K562 (cell line): Measurements from ENCODE around the gene CLDN14. TPM values are rescaled to one million over a fixed set of nuclear protein-coding genes. Genes with fewer than 3 reads are reported as not detected.

Experiments
- ATAC-seq: fragments of 200-7000 bp; cut with Tn5 transposase; 3 replicates; pipeline ENCODE4 v1.9.1; 2020; ENCODE audit warnings: moderate library complexity
- BruUV-seq: library from RNA; stranded (reverse); fragments of 400-500 nt; replicated peaks from 2 replicates; lab custom pipeline; 2021; lab: Mats Ljungman, UMichigan
- CTCF ChIA-PET: fragments of 300-600 bp; formaldehyde crosslinking; extraction: SDS; loops from one replicate; lab custom pipeline; 2021; ENCODE audit warnings: low intra/inter-chr PET ratio; lab: Yijun Ruan, JAX
- POLR2A ChIA-PET: fragments of 300-600, 350-650 bp; sonication (Branson Sonifier 250); formaldehyde crosslinking; extraction: SDS; loops from one replicate; lab custom pipeline; 2021; ENCODE audit warnings: antibody characterized with exemption, inconsistent platforms; lab: Yijun Ruan, JAX
- DNase-seq, 4 experiments: peaks; one replicate each; pipeline versions ENCODE4 v3.0.0 to v3.0.0-alpha.2; 2011 to 2018; ENCODE audit warnings: low spot score in 3 of 4, mixed read lengths in 3 of 4; ENCODE audit errors: extremely low read depth in 1 of 4
- FAIRE-seq: peaks from 2 replicates; lab custom pipeline; 2011; peaks lifted over from hg19 to GRCh38; lab: Jason Lieb, UNC
- H2AFZ ChIP-seq: 2 replicates; pipeline ENCODE4 v1.6.0; 2011; ENCODE audit warnings: low read depth, low read length, control low read depth, inconsistent platforms
- H3K27ac ChIP-seq: fragments of 200-600 bp; 3 replicates; pipeline ENCODE4 v1.8.0; 2011; ENCODE audit warnings: low read depth, mild to moderate bottlenecking, control low read depth, inconsistent platforms, low read length, moderate library complexity, mixed read lengths; ENCODE audit errors: extremely low read depth
- H3K27me3 ChIP-seq, 2 experiments: fragments of 300-600 bp in 1 of 2; 2 replicates in 1 of 2; 3 replicates in 1 of 2; pipeline versions ENCODE4 v1.6.0 to v1.8.0; 2011; ENCODE audit warnings: inconsistent platforms in 2 of 2, low read length in 2 of 2, mild to moderate bottlenecking in 1 of 2, mixed read lengths in 1 of 2, moderate library complexity in 1 of 2; ENCODE audit not compliant: control insufficient read depth in 2 of 2, insufficient read depth in 2 of 2
- H3K36me3 ChIP-seq: fragments of 300-600 bp; 3 replicates; pipeline ENCODE4 v1.8.0; 2011; ENCODE audit warnings: mild to moderate bottlenecking, low read length, inconsistent platforms; ENCODE audit not compliant: control insufficient read depth, insufficient read depth
- H3K4me1 ChIP-seq, 2 experiments: fragments of 200-600 bp in 1 of 2; replicated peaks in 1 of 2; 2 replicates in 1 of 2; 3 replicates in 1 of 2; pipeline versions ENCODE4 v1.5.1 to v1.8.0; 2011; ENCODE audit warnings: inconsistent platforms in 2 of 2, low read length in 2 of 2, mild to moderate bottlenecking in 1 of 2, mixed read lengths in 1 of 2, moderate library complexity in 1 of 2; ENCODE audit not compliant: control insufficient read depth in 2 of 2, insufficient read depth in 2 of 2
- H3K4me2 ChIP-seq: 2 replicates; pipeline ENCODE4 v1.6.1; 2011; ENCODE audit warnings: low read length, control low read depth, inconsistent platforms, mixed read lengths; ENCODE audit not compliant: insufficient read depth
- H3K4me3 ChIP-seq: fragments of 200-600 bp; sonication (generic), shearing (Covaris generic); 2 replicates; pipeline ENCODE4 v1.5.1; 2016; ENCODE audit warnings: control low read depth, inconsistent platforms
- H3K79me2 ChIP-seq: fragments of 200-600 bp; 3 replicates; pipeline ENCODE4 v1.8.0; 2011; ENCODE audit warnings: low read length, inconsistent platforms; ENCODE audit not compliant: control insufficient read depth, insufficient read depth
- H3K9ac ChIP-seq, 2 experiments: 2 replicates each; pipeline versions ENCODE4 v1.6.0 to v1.6.1; 2011; ENCODE audit warnings: low read depth in 2 of 2, low read length in 2 of 2, control low read depth in 1 of 2, inconsistent platforms in 1 of 2, mild to moderate bottlenecking in 1 of 2, mixed read lengths in 1 of 2; ENCODE audit not compliant: insufficient read depth in 1 of 2
- H3K9me1 ChIP-seq: one replicate; pipeline ENCODE4 v1.6.0; 2011; ENCODE audit warnings: inconsistent platforms, mild to moderate bottlenecking, low read length, moderate library complexity; ENCODE audit not compliant: control insufficient read depth, insufficient read depth
- H3K9me3 ChIP-seq: replicated peaks from 2 replicates; pipeline ENCODE4 v1.5.1; 2011; ENCODE audit warnings: low read depth, low read length, inconsistent platforms; ENCODE audit not compliant: control insufficient read depth, insufficient read depth
- H4K20me1 ChIP-seq: replicated peaks from 2 replicates; pipeline ENCODE4 v1.6.1; 2011; ENCODE audit warnings: low read length, inconsistent platforms, mixed read lengths; ENCODE audit not compliant: control insufficient read depth, insufficient read depth
- ATF3 ChIP-seq, 2 experiments: fragments of 450-650 bp in 1 of 2; sonication (generic) in 1 of 2; formaldehyde crosslinking in 1 of 2; IDR thresholded peaks in 1 of 2; conservative IDR thresholded peaks in 1 of 2; 2 replicates each; pipeline versions ENCODE4 v1.6.1 to v1.8.1; 2016 to 2023; ENCODE audit warnings: mild to moderate bottlenecking in 2 of 2, moderate library complexity in 2 of 2, inconsistent platforms in 1 of 2, missing genetic modification reagents in 1 of 2
- CBX8 ChIP-seq: fragments of 200-600 bp; sonication (generic); IDR thresholded peaks from 2 replicates; pipeline ENCODE4 v1.6.1; 2012; ENCODE audit warnings: borderline replicate concordance, mixed run types, low read depth, mild to moderate bottlenecking, moderate library complexity, mixed read lengths, low read length, control low read depth, inconsistent platforms; ENCODE audit not compliant: poor library complexity, severe bottlenecking; ENCODE audit errors: extremely low read depth
- FOXP1 ChIP-seq: sonication (generic); formaldehyde crosslinking; IDR thresholded peaks from 2 replicates; pipeline ENCODE4 v1.8.0; 2022; ENCODE audit warnings: mild to moderate bottlenecking, missing genetic modification reagents
- HEY1 ChIP-seq: fragments of 250-450 bp; sonication (Bioruptor Pico); IDR thresholded peaks from 2 replicates; pipeline ENCODE4 v1.5.0; 2020; ENCODE audit warnings: mild to moderate bottlenecking, moderate library complexity, borderline replicate concordance
- MXI1 ChIP-seq: IDR thresholded peaks from 2 replicates; pipeline ENCODE4 v1.6.1; 2011; ENCODE audit warnings: low read depth, mild to moderate bottlenecking, improper control_type of control experiment, low read length
- PHB ChIP-seq: fragments of 250-450 bp; sonication (Bioruptor Pico); IDR thresholded peaks from 2 replicates; pipeline ENCODE4 v1.5.0; 2021
- SP1 ChIP-seq: sonication (generic); formaldehyde crosslinking; IDR thresholded peaks from 2 replicates; pipeline ENCODE4 v1.8.1; 2022; ENCODE audit warnings: mild to moderate bottlenecking, missing genetic modification reagents
- ZNF224 ChIP-seq: sonication (generic); formaldehyde crosslinking; IDR thresholded peaks from 2 replicates; pipeline ENCODE4 v1.8.0; 2022; ENCODE audit warnings: mild to moderate bottlenecking, missing genetic modification reagents
- ZNF263 ChIP-seq: sonication (generic); formaldehyde crosslinking; IDR thresholded peaks from 2 replicates; pipeline ENCODE4 v1.8.0; 2022; ENCODE audit warnings: mild to moderate bottlenecking, missing genetic modification reagents, borderline replicate concordance
- ZNF431 ChIP-seq: sonication (generic); formaldehyde crosslinking; IDR thresholded peaks from 2 replicates; pipeline ENCODE4 v1.8.0; 2022; ENCODE audit warnings: mild to moderate bottlenecking, missing genetic modification reagents
- ZNF511 ChIP-seq: sonication (generic); formaldehyde crosslinking; IDR thresholded peaks from 2 replicates; pipeline ENCODE4 v1.8.0; 2022; ENCODE audit warnings: mild to moderate bottlenecking, missing genetic modification reagents
- WGBS: fragments of 100-300 bp; shearing (Covaris generic); methylation state at CpG from one replicate; pipeline ENCODE4 v1.1.6; 2016; ENCODE audit warnings: low coverage, mixed read lengths; ENCODE audit not compliant: insufficient coverage; ENCODE audit errors: missing lambda C conversion rate; 5-methylcytosine and 5-hydroxymethylcytosine counted together
- in situ Hi-C: fragments of 300-500 bp; cut with MboI; formaldehyde crosslinking; loops from 4 replicates; pipeline ENCODE4 v1.15.0; 2018; ENCODE audit warnings: inconsistent platforms, mixed read lengths
- intact Hi-C: fragments of 100-400 bp; cut with micrococcal nuclease; formaldehyde crosslinking; loops from 2 replicates; pipeline ENCODE4 v1.14.2; 2022
- polyA plus RNA-seq, 8 experiments: library from polyadenylated mRNA; depleted of rRNA in 4 of 8; stranded (reverse) in 5 of 8; unstranded in 3 of 8; fragments of >200 nt; fragmentation: Nextera tagmentation in 2 of 8; fragmentation: Illumina TruSeq in 1 of 8; extraction: Ambion mirVana in 2 of 8; extraction: Trizol in 1 of 8; gene quantifications; 2 replicates each; pipeline versions ENCODE4 v1.2.1 to v1.2.3, GENCODE V29; 2011 to 2014; ENCODE audit warnings: inconsistent platforms in 1 of 8, missing spikeins in 1 of 8
- total RNA-seq, 7 experiments: library from RNA; depleted of rRNA in 6 of 7; stranded (reverse); fragments of >200 nt in 6 of 7; fragmentation: Illumina TruSeq in 2 of 7; extraction: Trizol in 2 of 7; gene quantifications; 2 replicates each; pipeline versions ENCODE4 v1.2.1 to v1.2.3, GENCODE V29; 2011 to 2021; ENCODE audit warnings: low replicate concordance in 1 of 7
- TF ChIP-seq, protein P1 (sequence below): fragments of 200-400 bp; formaldehyde crosslinking; IDR thresholded peaks from 2 replicates; pipeline ENCODE4 v1.6.1; 2017; ENCODE audit warnings: mild to moderate bottlenecking, low read depth, low read length, moderate library complexity
- TF ChIP-seq, protein P2 (sequence below): fragments of 250-450 bp; sonication (Bioruptor Pico); IDR thresholded peaks from 2 replicates; pipeline ENCODE4 v1.6.1; 2021; ENCODE audit warnings: mild to moderate bottlenecking
- TF ChIP-seq, protein P3 (sequence below): fragments of 200-800 bp; sonication (Bioruptor generic); IDR thresholded peaks from 2 replicates; pipeline ENCODE4 v1.6.1; 2017; ENCODE audit warnings: missing genetic modification characterization, missing compliant biosample characterization

CLDN14 gene
- total and polyA plus RNA-seq, 9 of the 15 experiments (the other 6 are each of a cell fraction or from before 2014, with no cell fraction given): not detected

DNA sequence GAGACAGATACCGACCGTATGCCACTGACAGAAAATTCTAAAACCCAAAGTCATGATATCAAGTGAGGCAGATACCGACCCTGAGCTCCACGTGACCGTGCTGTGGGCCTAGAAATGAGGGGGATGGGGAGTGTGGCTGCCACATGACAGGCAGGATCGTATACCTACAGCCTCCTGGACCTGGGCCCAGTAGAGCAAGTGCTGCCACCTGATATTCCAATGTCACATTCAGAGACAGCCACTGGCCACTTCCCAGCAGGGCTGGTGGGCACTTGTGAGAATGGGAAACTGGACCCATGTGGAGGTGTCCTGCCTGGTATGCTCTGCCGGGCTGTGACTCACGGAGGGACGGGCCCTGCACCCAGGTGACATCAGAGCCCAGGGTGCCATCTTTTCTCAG, 44.6 kb upstream of the CLDN14 start (continued):
- TF ChIP-seq FOXP1 (CRISPR knock-in tag) (no peak), ZNF224 (CRISPR knock-in tag) (no peak), MXI1 (no peak)
- TF ChIP-seq, protein P1, sequence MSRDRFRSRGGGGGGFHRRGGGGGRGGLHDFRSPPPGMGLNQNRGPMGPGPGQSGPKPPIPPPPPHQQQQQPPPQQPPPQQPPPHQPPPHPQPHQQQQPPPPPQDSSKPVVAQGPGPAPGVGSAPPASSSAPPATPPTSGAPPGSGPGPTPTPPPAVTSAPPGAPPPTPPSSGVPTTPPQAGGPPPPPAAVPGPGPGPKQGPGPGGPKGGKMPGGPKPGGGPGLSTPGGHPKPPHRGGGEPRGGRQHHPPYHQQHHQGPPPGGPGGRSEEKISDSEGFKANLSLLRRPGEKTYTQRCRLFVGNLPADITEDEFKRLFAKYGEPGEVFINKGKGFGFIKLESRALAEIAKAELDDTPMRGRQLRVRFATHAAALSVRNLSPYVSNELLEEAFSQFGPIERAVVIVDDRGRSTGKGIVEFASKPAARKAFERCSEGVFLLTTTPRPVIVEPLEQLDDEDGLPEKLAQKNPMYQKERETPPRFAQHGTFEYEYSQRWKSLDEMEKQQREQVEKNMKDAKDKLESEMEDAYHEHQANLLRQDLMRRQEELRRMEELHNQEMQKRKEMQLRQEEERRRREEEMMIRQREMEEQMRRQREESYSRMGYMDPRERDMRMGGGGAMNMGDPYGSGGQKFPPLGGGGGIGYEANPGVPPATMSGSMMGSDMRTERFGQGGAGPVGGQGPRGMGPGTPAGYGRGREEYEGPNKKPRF: no peak

- H3K4me1 ChIP-seq: no peaks in the 10 kb centered on the region
- TF ChIP-seq, protein P2, sequence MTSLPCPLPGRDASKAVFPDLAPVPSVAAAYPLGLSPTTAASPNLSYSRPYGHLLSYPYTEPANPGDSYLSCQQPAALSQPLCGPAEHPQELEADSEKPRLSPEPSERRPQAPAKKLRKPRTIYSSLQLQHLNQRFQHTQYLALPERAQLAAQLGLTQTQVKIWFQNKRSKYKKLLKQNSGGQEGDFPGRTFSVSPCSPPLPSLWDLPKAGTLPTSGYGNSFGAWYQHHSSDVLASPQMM (CRISPR knock-in tag): no peak
- TF ChIP-seq, protein P3, sequence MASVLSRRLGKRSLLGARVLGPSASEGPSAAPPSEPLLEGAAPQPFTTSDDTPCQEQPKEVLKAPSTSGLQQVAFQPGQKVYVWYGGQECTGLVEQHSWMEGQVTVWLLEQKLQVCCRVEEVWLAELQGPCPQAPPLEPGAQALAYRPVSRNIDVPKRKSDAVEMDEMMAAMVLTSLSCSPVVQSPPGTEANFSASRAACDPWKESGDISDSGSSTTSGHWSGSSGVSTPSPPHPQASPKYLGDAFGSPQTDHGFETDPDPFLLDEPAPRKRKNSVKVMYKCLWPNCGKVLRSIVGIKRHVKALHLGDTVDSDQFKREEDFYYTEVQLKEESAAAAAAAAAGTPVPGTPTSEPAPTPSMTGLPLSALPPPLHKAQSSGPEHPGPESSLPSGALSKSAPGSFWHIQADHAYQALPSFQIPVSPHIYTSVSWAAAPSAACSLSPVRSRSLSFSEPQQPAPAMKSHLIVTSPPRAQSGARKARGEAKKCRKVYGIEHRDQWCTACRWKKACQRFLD (CRISPR knock-in tag): no peak
- no peak for TF ChIP-seq PHB (CRISPR knock-in tag)
- TF ChIP-seq ZNF431 (CRISPR knock-in tag): no peak
- no peak for TF ChIP-seq SP1
- no peak for TF ChIP-seq HEY1 (CRISPR knock-in tag)
- TF ChIP-seq ATF3 (IDR thresholded peaks at IDR 0.05): no peak
- no peak for TF ChIP-seq ATF3 (CRISPR knock-in tag; conservative IDR thresholded peaks at IDR 0.05)
- no peak for TF ChIP-seq ZNF511 (CRISPR knock-in tag)
- no peak for TF ChIP-seq ZNF263
- no peak for TF ChIP-seq CBX8
- TF ChIP-seq, all 486 proteins: peak for 0
- DNase-seq (no peak), ATAC-seq (no peak), FAIRE-seq (no peak)
- no peaks in the 10 kb centered on the region for H3K9me3 ChIP-seq
- H3K4me2 ChIP-seq: no peak overlapping the region
- in situ Hi-C loops (no loop called here), intact Hi-C loops (no loop called here)
- H3K27me3 ChIP-seq: peaks cover 28 to 69% of the 10 kb centered on the region in 2 experiments
- no peak overlapping the region for H3K27ac ChIP-seq
- ChIA-PET POLR2A (no interaction called here), CTCF (no interaction called here)
- H3K36me3 ChIP-seq: no peaks in the 10 kb centered on the region
- H3K9ac ChIP-seq: no peak overlapping the region
- H4K20me1 ChIP-seq: peaks cover 7% of the 10 kb centered on the region
- BruUV-seq: no TSS peak
- H3K9me1 ChIP-seq: no peaks in the 10 kb centered on the region
- 2% methylated on average over 14 of the region's 14 CpGs for WGBS
- H2AFZ ChIP-seq: no peak overlapping the region
- H3K4me3 ChIP-seq: no peak overlapping the region
- H3K79me2 ChIP-seq: no peaks in the 10 kb centered on the region
These were observed 42.4 kb upstream of the CLDN14 start for GRCh38 chr21:36522219-36522808.
